ENCODE measurements around the gene RORB. TPM values are rescaled to one million over a fixed set of nuclear protein-coding genes. Genes with fewer than 3 reads are reported as not detected.
"Not testable (repeated sequence)": the region's sequence is repeated elsewhere in the genome, so short reads cannot be mapped to it uniquely, and the experiment has no call there.

Gene RORB
- total RNA-seq, 1 experiment from 2014 or later = 8.7 TPM

- CTCF ChIA-PET; DNase-seq (ENCODE audit: low spot score); H3K27me3 Mint-ChIP-seq (ENCODE audit: low read depth); ATAC-seq; H3K36me3 Mint-ChIP-seq; H3K27ac Mint-ChIP-seq; H3K4me3 Mint-ChIP-seq; H3K9me3 Mint-ChIP-seq; POLR2A ChIA-PET: not testable (repeated sequence)
- H3K4me1 Mint-ChIP-seq = peaks cover 29% of the 10 kb centered on the region
- TF ChIP-seq, protein P1, sequence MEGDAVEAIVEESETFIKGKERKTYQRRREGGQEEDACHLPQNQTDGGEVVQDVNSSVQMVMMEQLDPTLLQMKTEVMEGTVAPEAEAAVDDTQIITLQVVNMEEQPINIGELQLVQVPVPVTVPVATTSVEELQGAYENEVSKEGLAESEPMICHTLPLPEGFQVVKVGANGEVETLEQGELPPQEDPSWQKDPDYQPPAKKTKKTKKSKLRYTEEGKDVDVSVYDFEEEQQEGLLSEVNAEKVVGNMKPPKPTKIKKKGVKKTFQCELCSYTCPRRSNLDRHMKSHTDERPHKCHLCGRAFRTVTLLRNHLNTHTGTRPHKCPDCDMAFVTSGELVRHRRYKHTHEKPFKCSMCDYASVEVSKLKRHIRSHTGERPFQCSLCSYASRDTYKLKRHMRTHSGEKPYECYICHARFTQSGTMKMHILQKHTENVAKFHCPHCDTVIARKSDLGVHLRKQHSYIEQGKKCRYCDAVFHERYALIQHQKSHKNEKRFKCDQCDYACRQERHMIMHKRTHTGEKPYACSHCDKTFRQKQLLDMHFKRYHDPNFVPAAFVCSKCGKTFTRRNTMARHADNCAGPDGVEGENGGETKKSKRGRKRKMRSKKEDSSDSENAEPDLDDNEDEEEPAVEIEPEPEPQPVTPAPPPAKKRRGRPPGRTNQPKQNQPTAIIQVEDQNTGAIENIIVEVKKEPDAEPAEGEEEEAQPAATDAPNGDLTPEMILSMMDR (IDR thresholded peaks at IDR 0.05) = peak; percentile 29; the same call in 1 of the 2 replicates
Observed at GRCh38 chr9:74530458-74530857, 33.3 kb downstream of the RORB start.

- Mint-ChIP-seq H3K27ac (no peak overlapping the region), H3K4me1 (peaks cover 7% of the 10 kb centered on the region), H3K9me3 (no peaks in the 10 kb centered on the region), H3K4me3 (no peak overlapping the region), H3K36me3 (no peaks in the 10 kb centered on the region), H3K27me3 (ENCODE audit: low read depth) (no peaks in the 10 kb centered on the region)
- TF ChIP-seq NFYB (CRISPR knock-in tag; conservative IDR thresholded peaks at IDR 0.05; ENCODE audit: low read depth) (no peak), TEAD1 (CRISPR knock-in tag; IDR thresholded peaks at IDR 0.05) (no peak), HMGA2 (CRISPR knock-in tag; IDR thresholded peaks at IDR 0.05) (no peak), FOXP4 (CRISPR knock-in tag; IDR thresholded peaks at IDR 0.05) (no peak), ZNF671 (CRISPR knock-in tag; IDR thresholded peaks at IDR 0.05) (no peak), ZNF425 (CRISPR knock-in tag; conservative IDR thresholded peaks at IDR 0.05) (no peak)
- TF ChIP-seq, protein P2, sequence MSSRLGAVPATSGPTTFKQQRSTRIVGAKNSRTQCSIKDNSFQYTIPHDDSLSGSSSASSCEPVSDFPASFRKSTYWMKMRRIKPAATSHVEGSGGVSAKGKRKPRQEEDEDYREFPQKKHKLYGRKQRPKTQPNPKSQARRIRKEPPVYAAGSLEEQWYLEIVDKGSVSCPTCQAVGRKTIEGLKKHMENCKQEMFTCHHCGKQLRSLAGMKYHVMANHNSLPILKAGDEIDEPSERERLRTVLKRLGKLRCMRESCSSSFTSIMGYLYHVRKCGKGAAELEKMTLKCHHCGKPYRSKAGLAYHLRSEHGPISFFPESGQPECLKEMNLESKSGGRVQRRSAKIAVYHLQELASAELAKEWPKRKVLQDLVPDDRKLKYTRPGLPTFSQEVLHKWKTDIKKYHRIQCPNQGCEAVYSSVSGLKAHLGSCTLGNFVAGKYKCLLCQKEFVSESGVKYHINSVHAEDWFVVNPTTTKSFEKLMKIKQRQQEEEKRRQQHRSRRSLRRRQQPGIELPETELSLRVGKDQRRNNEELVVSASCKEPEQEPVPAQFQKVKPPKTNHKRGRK (CRISPR knock-in tag; IDR thresholded peaks at IDR 0.05; ENCODE audit: borderline replicate concordance) = no peak
- TF ChIP-seq, protein P3, sequence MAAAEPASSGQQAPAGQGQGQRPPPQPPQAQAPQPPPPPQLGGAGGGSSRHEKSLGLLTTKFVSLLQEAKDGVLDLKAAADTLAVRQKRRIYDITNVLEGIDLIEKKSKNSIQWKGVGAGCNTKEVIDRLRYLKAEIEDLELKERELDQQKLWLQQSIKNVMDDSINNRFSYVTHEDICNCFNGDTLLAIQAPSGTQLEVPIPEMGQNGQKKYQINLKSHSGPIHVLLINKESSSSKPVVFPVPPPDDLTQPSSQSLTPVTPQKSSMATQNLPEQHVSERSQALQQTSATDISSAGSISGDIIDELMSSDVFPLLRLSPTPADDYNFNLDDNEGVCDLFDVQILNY (CRISPR knock-in tag; IDR thresholded peaks at IDR 0.05) = no peak
- TF ChIP-seq, protein P4, sequence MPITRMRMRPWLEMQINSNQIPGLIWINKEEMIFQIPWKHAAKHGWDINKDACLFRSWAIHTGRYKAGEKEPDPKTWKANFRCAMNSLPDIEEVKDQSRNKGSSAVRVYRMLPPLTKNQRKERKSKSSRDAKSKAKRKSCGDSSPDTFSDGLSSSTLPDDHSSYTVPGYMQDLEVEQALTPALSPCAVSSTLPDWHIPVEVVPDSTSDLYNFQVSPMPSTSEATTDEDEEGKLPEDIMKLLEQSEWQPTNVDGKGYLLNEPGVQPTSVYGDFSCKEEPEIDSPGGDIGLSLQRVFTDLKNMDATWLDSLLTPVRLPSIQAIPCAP (CRISPR knock-in tag; IDR thresholded peaks at IDR 0.05) = no peak
- CTCF ChIA-PET = no interaction called here
- DNase-seq (ENCODE audit: low spot score) (no peak), ATAC-seq (no peak)
- POLR2A ChIA-PET = no interaction called here
Observed at GRCh38 chr9:74533253-74533652, 36.1 kb downstream of the RORB start.

- CTCF ChIA-PET = no interaction called here
- H3K27me3 Mint-ChIP-seq (ENCODE audit: low read depth) = no peaks in the 10 kb centered on the region
- H3K4me3 Mint-ChIP-seq = no peak overlapping the region
- POLR2A ChIA-PET = no interaction called here
- no peaks in the 10 kb centered on the region for H3K9me3 Mint-ChIP-seq
- DNase-seq (ENCODE audit: low spot score) (no peak), ATAC-seq (no peak)
- peaks cover 6% of the 10 kb centered on the region for H3K4me1 Mint-ChIP-seq
- no peak overlapping the region for H3K27ac Mint-ChIP-seq
- no peaks in the 10 kb centered on the region for H3K36me3 Mint-ChIP-seq
- no peak for TF ChIP-seq TP53 (CRISPR knock-in tag; IDR thresholded peaks at IDR 0.05)
- TF ChIP-seq ZNF317 (CRISPR knock-in tag; IDR thresholded peaks at IDR 0.05; ENCODE audit: borderline replicate concordance, low read depth) = no peak
- no peak for TF ChIP-seq OVOL2 (CRISPR knock-in tag; IDR thresholded peaks at IDR 0.05; ENCODE audit: borderline replicate concordance)
- TF ChIP-seq ZNF138 (CRISPR knock-in tag; conservative IDR thresholded peaks at IDR 0.05) = no peak
- TF ChIP-seq, protein P5, sequence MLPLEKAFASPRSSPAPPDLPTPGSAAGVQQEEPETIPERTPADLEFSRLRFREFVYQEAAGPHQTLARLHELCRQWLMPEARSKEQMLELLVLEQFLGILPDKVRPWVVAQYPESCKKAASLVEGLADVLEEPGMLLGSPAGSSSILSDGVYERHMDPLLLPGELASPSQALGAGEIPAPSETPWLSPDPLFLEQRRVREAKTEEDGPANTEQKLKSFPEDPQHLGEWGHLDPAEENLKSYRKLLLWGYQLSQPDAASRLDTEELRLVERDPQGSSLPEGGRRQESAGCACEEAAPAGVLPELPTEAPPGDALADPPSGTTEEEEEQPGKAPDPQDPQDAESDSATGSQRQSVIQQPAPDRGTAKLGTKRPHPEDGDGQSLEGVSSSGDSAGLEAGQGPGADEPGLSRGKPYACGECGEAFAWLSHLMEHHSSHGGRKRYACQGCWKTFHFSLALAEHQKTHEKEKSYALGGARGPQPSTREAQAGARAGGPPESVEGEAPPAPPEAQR (CRISPR knock-in tag; IDR thresholded peaks at IDR 0.05) = no peak
- TF ChIP-seq ZBTB43 (CRISPR knock-in tag; IDR thresholded peaks at IDR 0.05) = no peak
- TF ChIP-seq ZNF416 (CRISPR knock-in tag; IDR thresholded peaks at IDR 0.05) = no peak
- TF ChIP-seq PREB (CRISPR knock-in tag; IDR thresholded peaks at IDR 0.05; ENCODE audit: borderline replicate concordance) = no peak
Observed at GRCh38 chr9:74534841-74535240, 37.7 kb downstream of the RORB start.
